CD4-positive, alpha-beta T cell treated with Interleukin-6 at 100 ng/mL for 8 hours (primary cell): ENCODE measurements around the gene PLEKHJ1.

Source experiments
- DNase-seq: peaks from one replicate; pipeline ENCODE4 v3.0.0-alpha.2; 2020; ENCODE audit warnings: mixed read lengths, low spot score

PLEKHJ1 gene

DNA sequence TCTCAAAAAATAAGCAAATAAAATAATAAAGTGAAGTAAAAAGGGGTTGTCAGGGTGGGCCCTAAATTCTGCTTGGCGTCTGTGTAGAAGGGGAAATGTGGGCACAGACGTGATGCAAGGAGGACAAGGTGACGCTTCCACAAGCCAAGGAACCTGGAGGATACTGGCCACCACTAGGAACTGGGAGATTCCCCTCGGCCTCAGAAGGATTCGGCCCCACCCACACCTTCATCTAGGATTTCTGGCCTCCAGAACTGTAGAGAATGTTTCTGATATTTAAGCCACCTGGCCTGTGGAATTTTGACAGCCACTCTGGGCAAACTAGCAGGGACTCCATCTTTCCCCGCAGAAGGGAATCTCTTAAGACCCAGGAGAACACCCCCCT is 1.1 kb downstream of the PLEKHJ1 start:
- no peak for DNase-seq

GRCh38 chr19:2233601-2234280 is 2.4 kb downstream of the PLEKHJ1 start:
- no peak for DNase-seq

- no peak for DNase-seq
Observed at GRCh38 chr19:2232286-2233151, 3.6 kb downstream of the PLEKHJ1 start.

DNA sequence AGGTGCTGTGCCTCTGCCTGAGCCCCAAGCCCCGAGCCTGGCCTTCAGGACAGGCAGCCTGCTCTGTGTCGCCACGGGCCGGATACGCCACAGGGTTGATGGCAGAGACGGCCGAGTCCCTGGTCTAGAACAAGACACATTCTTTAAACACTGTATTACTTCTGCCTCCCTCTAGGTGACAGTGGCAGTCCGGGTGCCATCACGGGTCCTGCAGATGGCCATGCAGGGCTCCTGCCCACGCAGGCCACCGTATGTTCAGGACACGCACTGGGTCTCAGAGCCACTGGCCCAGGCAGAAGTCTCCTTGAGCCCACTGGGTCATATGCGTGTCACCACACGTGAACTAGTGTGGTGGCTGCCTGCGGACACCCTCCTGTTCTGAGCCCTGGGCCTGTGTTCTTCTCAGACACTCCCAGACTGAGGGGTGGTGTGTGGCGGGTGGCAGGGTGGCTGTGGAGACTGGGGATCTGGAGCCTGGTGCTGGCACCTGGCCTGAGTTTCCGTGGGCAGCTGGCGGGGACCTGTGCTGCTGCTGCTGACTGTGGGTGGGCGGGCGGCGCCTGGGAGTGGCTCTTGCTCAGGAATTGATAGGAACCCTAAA is 4.4 kb downstream of the PLEKHJ1 start:
- DNase-seq: no peak

- no peak for DNase-seq
Observed at GRCh38 chr19:2230807-2231533, 5.2 kb downstream of the PLEKHJ1 start.

DNA sequence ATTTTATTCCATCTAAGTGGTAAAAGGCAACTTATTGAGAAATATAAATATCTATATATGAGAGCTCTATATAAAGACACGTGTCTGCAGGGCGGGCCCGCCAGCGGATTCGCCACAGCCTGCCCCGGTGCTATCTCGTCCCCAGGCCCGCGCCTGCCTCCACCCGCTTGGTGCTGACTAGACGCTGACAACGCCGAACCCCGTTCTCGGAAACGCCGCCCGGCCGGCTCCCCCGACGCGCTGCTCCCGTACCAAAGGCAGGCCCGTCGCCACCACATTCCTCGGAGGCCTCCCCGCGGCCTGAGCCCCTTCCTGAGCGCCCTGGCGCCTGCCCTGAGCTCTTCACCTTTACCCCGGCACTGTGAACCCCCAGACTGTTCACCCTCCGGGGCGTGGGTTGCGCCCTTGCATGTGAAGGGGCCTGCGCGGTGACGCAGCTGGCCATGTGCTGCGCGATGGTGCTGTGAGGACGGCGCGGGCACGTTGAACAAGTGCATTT is 6.0 kb downstream of the PLEKHJ1 start:
- no peak for DNase-seq

GRCh38 chr19:2229103-2230032 is 6.8 kb downstream of the PLEKHJ1 start:
- DNase-seq: no peak

DNA sequence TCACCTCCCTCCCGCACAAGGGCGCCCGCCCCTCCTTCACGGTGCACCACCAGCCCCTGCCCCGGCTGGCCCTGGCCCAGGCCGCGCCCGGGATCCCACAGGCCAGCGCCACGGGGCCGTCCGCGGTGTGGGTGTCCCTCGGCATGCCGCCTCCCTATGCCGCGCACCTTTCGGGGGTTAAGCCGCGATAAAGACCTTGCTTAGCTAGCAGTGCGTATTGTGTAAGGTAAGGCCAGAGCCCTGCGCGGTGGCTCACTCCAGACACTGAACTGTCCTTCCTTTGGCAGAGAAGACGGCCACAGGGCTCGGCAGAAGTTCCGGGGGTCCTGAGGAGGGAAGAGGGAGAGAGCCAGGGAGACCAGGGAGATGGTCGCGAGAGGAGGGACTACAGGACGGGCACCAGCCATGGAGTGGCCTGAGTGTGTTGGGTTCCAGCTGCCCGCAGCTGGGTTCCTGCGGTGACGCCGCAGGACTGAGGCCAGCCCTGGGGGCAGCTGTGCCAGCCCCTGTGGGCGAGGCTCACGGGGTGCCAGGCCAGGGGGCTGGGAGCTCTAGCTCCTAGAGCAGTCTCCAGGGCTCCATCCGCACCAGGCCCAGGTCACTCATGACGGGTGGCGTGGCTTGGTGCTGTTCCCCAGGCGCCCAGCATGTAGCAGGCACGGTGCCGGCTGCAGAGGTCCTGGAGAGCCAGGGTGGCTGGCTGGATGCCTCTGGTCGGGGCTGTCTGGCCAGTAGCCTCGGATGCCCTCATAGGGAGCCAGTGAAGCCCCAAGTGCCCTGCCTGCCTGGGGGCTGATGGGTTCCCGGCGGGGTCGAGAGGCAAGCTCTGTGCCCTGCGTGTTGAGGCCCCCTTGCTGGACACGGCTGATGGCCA is 7.7 kb downstream of the PLEKHJ1 start:
- no peak for DNase-seq

DNA sequence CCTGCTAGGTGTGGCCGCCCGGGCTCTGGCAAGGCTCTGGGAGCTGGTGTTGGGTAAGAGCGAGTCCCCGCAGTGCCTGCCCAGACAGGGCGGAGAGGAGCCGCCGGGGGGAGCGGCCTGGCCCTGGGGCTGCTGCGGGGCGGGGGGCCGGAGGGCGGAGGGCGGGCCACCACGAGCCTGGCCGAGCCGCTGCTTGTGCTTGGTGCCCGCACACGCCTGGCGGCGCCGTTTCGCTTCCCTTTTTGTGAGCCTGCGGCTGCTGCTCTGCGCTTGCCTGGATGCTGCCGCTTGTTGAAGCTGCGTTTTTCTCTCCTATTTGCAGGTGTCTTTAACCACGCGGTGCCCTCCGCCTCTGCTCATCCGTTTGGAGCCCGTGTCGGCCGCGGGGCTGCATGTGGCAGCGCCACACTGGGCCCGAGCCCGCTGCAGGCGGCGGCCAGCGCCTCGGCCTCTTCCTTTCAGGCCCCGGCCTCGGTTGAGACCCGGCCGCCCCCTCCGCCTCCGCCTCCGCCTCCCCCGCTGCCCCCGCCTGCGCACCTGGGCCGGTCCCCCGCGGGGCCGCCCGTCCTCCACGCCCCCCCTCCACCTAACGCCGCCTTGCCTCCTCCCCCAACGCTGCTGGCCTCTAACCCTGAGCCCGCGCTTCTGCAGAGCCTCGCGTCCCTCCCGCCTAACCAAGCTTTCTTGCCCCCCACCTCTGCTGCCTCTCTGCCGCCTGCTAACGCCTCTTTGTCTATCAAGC is 8.5 kb downstream of the PLEKHJ1 start:
- DNase-seq: no peak

DNA sequence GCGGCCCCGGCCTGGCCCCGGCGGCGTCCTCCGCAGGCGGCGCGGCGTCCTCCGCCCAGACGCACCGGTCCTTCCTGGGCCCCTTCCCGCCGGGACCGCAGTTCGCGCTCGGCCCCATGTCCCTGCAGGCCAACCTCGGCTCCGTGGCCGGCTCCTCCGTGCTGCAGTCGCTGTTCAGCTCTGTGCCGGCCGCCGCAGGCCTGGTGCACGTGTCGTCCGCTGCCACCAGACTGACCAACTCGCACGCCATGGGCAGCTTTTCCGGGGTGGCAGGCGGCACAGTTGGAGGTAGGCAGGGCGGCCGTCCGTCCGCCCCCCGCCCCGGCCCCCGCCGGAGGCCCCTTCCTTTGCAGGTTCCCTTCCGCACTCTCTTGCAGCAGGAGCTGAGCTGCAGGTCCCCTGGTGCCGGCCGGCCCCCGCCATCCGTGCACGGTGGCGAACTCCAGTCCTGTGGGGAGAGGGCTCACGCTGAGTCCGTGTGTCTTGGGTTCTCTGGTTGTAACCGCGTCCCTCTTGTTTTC is 9.2 kb downstream of the PLEKHJ1 start:
- DNase-seq: no peak

GRCh38 chr19:2226051-2226839 is 9.9 kb downstream of the PLEKHJ1 start:
- DNase-seq: no peak

- DNase-seq: no peak
Observed at GRCh38 chr19:2225415-2226050, 10.6 kb downstream of the PLEKHJ1 start.

DNA sequence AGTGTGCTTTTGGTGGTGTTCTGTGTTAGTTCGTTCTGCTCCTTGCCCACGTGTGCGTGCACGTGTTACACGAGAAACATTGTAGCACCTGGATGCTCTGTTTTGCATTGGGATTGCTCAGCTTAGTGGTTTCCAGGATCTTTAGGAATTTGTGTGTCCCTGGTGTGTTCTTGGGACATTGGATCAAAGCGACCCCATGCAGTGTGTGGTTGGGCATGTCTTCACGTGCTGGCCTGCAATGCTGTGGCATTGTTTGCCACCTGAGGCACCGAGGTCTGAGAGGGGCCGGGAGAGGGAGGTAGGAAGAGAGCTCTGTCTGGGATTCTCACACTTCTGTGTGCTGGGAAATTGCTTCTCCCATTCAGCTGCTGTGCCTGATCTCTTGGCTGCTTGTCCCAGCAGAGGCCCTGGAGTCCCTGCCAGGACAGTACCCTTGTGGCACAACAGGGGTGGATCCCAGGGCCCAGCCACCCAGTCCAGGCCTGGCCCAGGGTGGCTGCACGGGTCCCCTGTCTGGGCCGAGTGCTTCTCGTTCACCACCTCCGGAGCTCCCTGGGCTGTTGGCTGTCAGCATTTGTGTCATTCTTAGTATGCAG is 11.3 kb downstream of the PLEKHJ1 start:
- DNase-seq: no peak

DNA sequence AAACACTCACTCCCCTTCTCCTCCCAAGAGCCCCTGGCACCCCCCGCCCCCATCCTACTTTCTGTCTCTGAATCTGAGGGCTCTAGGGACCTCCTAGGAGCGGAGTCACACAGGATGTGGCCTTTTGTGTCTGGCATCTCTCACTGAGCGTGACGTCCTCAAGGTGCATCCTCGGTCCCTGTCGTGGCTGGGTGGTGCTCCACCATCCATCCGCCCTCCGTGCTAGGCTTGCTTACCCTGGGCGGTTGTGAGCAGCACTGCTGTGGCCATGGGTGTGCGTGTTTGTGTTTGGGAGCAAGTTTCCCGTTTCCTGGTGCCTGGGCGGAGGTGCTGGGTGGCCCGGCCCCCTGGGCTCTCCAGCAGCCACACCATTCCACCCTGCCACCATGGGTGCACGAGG is 12.2 kb downstream of the PLEKHJ1 start:
- no peak for DNase-seq

DNA sequence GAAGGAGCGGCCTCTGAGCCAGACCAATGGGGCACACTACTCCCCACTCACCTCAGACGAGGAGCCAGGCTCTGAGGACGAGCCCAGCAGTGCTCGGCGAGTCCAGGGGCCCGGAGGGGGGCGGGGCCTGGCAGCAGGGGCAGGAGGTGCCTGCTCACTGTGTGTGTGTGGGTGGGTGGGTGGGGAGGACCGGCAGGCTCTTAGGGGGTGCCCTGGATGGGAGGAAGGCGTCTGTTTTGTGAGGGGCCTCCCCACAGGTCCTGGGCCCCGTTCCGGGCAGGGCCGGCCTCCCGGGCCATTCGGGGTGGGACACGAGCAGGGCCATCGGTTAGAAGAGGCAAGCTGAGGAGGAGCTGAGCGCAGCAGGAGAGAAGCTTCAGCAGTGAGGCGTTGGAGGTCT is 12.7 kb downstream of the PLEKHJ1 start:
- DNase-seq: no peak

- no peak for DNase-seq
Observed at GRCh38 chr19:2221918-2222317, 14.2 kb downstream of the PLEKHJ1 start.

- DNase-seq: no peak
Observed at GRCh38 chr19:2221250-2221831, 14.8 kb downstream of the PLEKHJ1 start.
